ENCODE data around the gene GPHN. TPM values are rescaled to one million over a fixed set of nuclear protein-coding genes. Genes with fewer than 3 reads are reported as not detected.

Gene GPHN
- total RNA-seq, 1 experiment from 2014 or later: 23.4 TPM

DNA sequence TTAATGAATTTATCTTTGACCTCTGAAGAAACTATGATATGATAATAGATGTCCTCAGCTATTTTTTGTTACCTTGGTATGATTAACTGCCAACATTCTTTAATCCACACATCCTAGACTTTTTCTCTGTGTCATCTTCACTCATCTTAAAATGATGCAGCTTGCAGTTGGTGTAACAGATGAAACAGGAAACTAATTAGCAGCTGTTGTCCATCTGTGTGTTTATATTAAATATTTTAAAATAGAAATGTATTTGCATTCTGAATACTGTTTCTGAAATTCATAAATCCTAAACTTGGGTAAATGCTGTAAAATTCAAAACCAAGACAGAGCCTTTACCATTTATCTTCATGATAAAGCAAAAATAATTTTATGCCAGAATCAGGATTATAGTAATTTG, 625.2 kb downstream of the GPHN start:
- no peaks in the 10 kb centered on the region for H3K79me2 ChIP-seq (ENCODE audit: low read length)
- no peaks in the 10 kb centered on the region for H3K9me3 ChIP-seq (ENCODE audit: low read length)
- BruUV-seq (replicated peaks): no TSS peak
- no peak overlapping the region for H3K27ac ChIP-seq (ENCODE audit: low read length)
- H3K9me2 ChIP-seq (replicated peaks; ENCODE audit: low read length): no peaks in the 10 kb centered on the region
- no peak overlapping the region for H3K4me2 ChIP-seq (ENCODE audit: low read length)
- H3K36me3 ChIP-seq (ENCODE audit: low read depth, low read length): no peaks in the 10 kb centered on the region
- DNase-seq: no peak
- TF ChIP-seq EZH2 (IDR thresholded peaks at IDR 0.05; ENCODE audit: low read length, unreplicated experiment): no peak
- no peak for TF ChIP-seq EZH2phosphoT487 (IDR thresholded peaks at IDR 0.05; ENCODE audit: borderline replicate concordance, low read length)
- TF ChIP-seq CTCF (conservative IDR thresholded peaks at IDR 0.05; ENCODE audit: low read depth, low read length): no peak
- no peaks in the 10 kb centered on the region for H4K20me1 ChIP-seq (ENCODE audit: low read length)
- no peak overlapping the region for H2AFZ ChIP-seq (ENCODE audit: low read length)
- H3K27me3 ChIP-seq (ENCODE audit: low read length): no peaks in the 10 kb centered on the region
- CTCF ChIA-PET: no interaction called here
- POLR2A ChIA-PET (ENCODE audit: unreplicated experiment): no interaction called here
- H3K9ac ChIP-seq (ENCODE audit: low read length): no peak overlapping the region
- ATAC-seq: no peak
- H3F3A ChIP-seq (ENCODE audit: low read length, unreplicated experiment): no peaks in the 10 kb centered on the region
- no peaks in the 10 kb centered on the region for H3K4me1 ChIP-seq (ENCODE audit: insufficient read depth, low read length)
- intact Hi-C loops (cut with micrococcal nuclease): no loop called here
- H3K4me3 ChIP-seq (ENCODE audit: low read length): no peak overlapping the region

DNA sequence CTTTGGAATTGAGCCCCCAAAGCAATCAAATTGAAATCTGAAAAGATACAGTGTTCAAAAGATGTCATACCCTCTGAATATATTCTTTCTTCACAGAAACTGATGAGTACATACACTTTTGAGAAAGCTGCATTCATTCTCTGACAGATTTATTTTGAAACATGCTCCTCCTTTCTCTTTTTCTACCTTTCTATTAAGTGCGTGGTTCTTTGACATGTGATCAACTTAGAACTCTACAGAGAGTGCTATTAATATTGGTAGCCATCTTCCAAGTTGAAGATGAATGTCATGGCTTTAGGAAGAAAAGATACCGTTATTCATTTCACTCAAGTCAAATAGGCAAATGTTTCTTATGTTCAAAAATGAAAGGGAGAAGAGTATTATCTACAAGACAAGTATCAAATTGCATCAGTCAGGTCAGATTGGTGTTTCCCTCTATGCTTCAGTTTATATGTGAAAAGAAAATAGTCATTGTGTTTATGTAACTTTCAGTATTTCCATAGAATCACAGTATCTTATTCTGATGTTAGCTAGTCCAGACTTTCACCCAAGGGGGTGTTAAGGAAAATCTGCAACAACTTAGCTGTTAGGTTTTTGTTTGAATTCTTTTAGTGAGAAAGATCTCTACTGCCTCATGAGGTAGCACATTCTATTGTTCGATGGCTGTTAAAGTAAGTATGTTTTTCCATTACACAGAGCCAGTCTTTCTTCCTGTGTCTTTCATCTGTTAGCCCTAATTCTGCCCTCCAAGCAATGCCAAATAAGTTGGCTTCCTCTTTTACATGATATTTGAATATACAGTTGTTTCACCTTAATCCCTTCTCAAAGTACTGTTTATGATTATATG, 625.9 kb downstream of the GPHN start:
- H3K27me3 ChIP-seq (ENCODE audit: low read length): no peaks in the 10 kb centered on the region
- TF ChIP-seq EZH2phosphoT487 (IDR thresholded peaks at IDR 0.05; ENCODE audit: borderline replicate concordance, low read length) (no peak), CTCF (conservative IDR thresholded peaks at IDR 0.05; ENCODE audit: low read depth, low read length) (no peak), EZH2 (IDR thresholded peaks at IDR 0.05; ENCODE audit: low read length, unreplicated experiment) (no peak)
- DNase-seq (no peak), ATAC-seq (peak; percentile 50; the same call in 1 of the 2 replicates)
- BruUV-seq (replicated peaks): no TSS peak
- ChIA-PET POLR2A (ENCODE audit: unreplicated experiment) (no interaction called here), CTCF (interaction anchor here (0.5 kb wide), 1 partner anchor 775 kb away, joined by 7 read pairs; no protein-coding TSS in a partner anchor)
- H3K36me3 ChIP-seq (ENCODE audit: low read depth, low read length): no peaks in the 10 kb centered on the region
- no peak overlapping the region for H3K9ac ChIP-seq (ENCODE audit: low read length)
- no peaks in the 10 kb centered on the region for H3K9me3 ChIP-seq (ENCODE audit: low read length)
- H3K4me3 ChIP-seq (ENCODE audit: low read length): no peak overlapping the region
- H4K20me1 ChIP-seq (ENCODE audit: low read length): no peaks in the 10 kb centered on the region
- no peaks in the 10 kb centered on the region for H3K4me1 ChIP-seq (ENCODE audit: insufficient read depth, low read length)
- H3K4me2 ChIP-seq (ENCODE audit: low read length): no peak overlapping the region
- H3K27ac ChIP-seq (ENCODE audit: low read length): no peak overlapping the region
- no peaks in the 10 kb centered on the region for H3F3A ChIP-seq (ENCODE audit: low read length, unreplicated experiment)
- H3K9me2 ChIP-seq (replicated peaks; ENCODE audit: low read length): no peaks in the 10 kb centered on the region
- no peak overlapping the region for H2AFZ ChIP-seq (ENCODE audit: low read length)
- intact Hi-C loops (cut with micrococcal nuclease): no loop called here
- no peaks in the 10 kb centered on the region for H3K79me2 ChIP-seq (ENCODE audit: low read length)

All from PC-3 (cell line).